Osteoblast (primary cell): ENCODE measurements around the gene AMBP. TPM values are rescaled to one million over a fixed set of nuclear protein-coding genes. Genes with fewer than 3 reads are reported as not detected.

Experiments used
- DNase-seq: peaks from one replicate; pipeline ENCODE4 v3.0.0; 2011; ENCODE audit warnings: low spot score, mixed read lengths; ENCODE audit not compliant: insufficient read length; ENCODE audit errors: missing footprints
- H2AFZ ChIP-seq: 2 replicates; pipeline ENCODE4 v1.6.0; 2011; ENCODE audit warnings: mild to moderate bottlenecking, low read length
- H3K27ac ChIP-seq: 2 replicates; pipeline ENCODE4 v1.5.1; 2011; ENCODE audit warnings: mild to moderate bottlenecking, low read depth, low read length, moderate library complexity
- H3K27me3 ChIP-seq: 2 replicates; pipeline ENCODE4 v1.6.0; 2012; ENCODE audit warnings: mild to moderate bottlenecking, control low read depth, inconsistent platforms, low read length, moderate library complexity; ENCODE audit not compliant: insufficient read depth
- H3K36me3 ChIP-seq: 2 replicates; pipeline ENCODE4 v1.5.1; 2011; ENCODE audit warnings: mild to moderate bottlenecking, low read length, control low read depth, moderate library complexity; ENCODE audit not compliant: insufficient read depth
- H3K4me1 ChIP-seq: 2 replicates; pipeline ENCODE4 v1.5.1; 2011; ENCODE audit warnings: mild to moderate bottlenecking, low read length, control low read depth, moderate library complexity; ENCODE audit not compliant: insufficient read depth
- H3K4me2 ChIP-seq: 2 replicates; pipeline ENCODE4 v1.6.0; 2011; ENCODE audit warnings: mild to moderate bottlenecking, low read length; ENCODE audit not compliant: insufficient read depth
- H3K4me3 ChIP-seq: fragments of 200-600 bp; sonication (generic); 3 replicates; pipeline ENCODE4 v1.5.1; 2012; ENCODE audit warnings: mild to moderate bottlenecking, low read length, inconsistent platforms; ENCODE audit not compliant: insufficient read depth
- H3K79me2 ChIP-seq: 2 replicates; pipeline ENCODE4 v1.6.0; 2012; ENCODE audit warnings: mild to moderate bottlenecking, low read length, control low read depth, inconsistent platforms; ENCODE audit not compliant: insufficient read depth
- H3K9me3 ChIP-seq: 2 replicates; pipeline ENCODE4 v1.5.1; 2011; ENCODE audit warnings: low read depth, low read length, control low read depth
- H4K20me1 ChIP-seq: 2 replicates; pipeline ENCODE4 v1.6.0; 2012; ENCODE audit warnings: mild to moderate bottlenecking, low read length, control low read depth; ENCODE audit not compliant: insufficient read depth
- total RNA-seq: library from RNA; depleted of rRNA; stranded (reverse); fragments of >200 nt; gene quantifications from 2 replicates; pipeline ENCODE4 v1.2.3, GENCODE V29; 2012
- TF ChIP-seq, protein P1 (sequence below): IDR thresholded peaks from 2 replicates; pipeline ENCODE4 v1.5.1; 2011; ENCODE audit warnings: mild to moderate bottlenecking, low read depth, low read length, moderate library complexity; ENCODE audit errors: extremely low read depth

Gene AMBP
- total RNA-seq, 1 donor: not detected

- peaks cover 26% of the 10 kb centered on the region for H3K4me1 ChIP-seq
- H3K27ac ChIP-seq: no peak overlapping the region
- H3K79me2 ChIP-seq: no peaks in the 10 kb centered on the region
- H3K4me2 ChIP-seq: no peak overlapping the region
- DNase-seq: peak; percentile 32
- no peak overlapping the region for H3K4me3 ChIP-seq
- TF ChIP-seq, protein P1, sequence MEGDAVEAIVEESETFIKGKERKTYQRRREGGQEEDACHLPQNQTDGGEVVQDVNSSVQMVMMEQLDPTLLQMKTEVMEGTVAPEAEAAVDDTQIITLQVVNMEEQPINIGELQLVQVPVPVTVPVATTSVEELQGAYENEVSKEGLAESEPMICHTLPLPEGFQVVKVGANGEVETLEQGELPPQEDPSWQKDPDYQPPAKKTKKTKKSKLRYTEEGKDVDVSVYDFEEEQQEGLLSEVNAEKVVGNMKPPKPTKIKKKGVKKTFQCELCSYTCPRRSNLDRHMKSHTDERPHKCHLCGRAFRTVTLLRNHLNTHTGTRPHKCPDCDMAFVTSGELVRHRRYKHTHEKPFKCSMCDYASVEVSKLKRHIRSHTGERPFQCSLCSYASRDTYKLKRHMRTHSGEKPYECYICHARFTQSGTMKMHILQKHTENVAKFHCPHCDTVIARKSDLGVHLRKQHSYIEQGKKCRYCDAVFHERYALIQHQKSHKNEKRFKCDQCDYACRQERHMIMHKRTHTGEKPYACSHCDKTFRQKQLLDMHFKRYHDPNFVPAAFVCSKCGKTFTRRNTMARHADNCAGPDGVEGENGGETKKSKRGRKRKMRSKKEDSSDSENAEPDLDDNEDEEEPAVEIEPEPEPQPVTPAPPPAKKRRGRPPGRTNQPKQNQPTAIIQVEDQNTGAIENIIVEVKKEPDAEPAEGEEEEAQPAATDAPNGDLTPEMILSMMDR: no peak
- peaks cover 12% of the 10 kb centered on the region for H3K27me3 ChIP-seq
- H3K9me3 ChIP-seq: no peaks in the 10 kb centered on the region
- H2AFZ ChIP-seq: no peak overlapping the region
- no peaks in the 10 kb centered on the region for H3K36me3 ChIP-seq
- H4K20me1 ChIP-seq: no peaks in the 10 kb centered on the region
These were observed 34.2 kb upstream of the AMBP start for GRCh38 chr9:114112325-114112724.

GRCh38 chr9:114110180-114110579 is 32.1 kb upstream of the AMBP start:
- no peaks in the 10 kb centered on the region for H4K20me1 ChIP-seq

DNA sequence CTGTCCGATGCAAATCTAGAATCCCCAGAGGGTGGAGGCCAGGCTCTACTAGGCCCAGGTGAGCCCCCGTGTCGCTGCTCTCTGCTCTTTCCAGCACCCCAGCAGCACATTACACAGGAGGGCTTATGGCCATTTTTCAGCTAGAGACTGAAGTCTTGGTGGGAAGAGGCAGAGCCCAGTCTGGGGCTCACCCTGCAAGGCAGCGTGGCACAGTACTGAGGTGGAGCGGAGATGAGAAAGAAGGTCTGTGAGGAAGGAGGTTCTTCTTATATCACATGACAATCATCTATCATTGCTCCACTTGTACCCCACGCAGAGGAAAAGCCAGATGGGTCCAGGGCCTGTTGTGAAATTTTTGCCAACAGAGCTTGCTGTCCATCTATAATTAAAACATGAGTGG is 31.0 kb upstream of the AMBP start:
- Histone ChIP-seq H3K36me3 (no peaks in the 10 kb centered on the region), H3K27me3 (peaks cover 11% of the 10 kb centered on the region)
- TF ChIP-seq, protein P1: no peak

More at GRCh38 chr9:114110180-114110579, 32.1 kb upstream of the AMBP start:
- peaks cover 26% of the 10 kb centered on the region for H3K4me1 ChIP-seq
- H3K36me3 ChIP-seq: no peaks in the 10 kb centered on the region
- H3K4me2 ChIP-seq: peak overlapping the region; percentile 24
- no peaks in the 10 kb centered on the region for H3K79me2 ChIP-seq
- no peak overlapping the region for H2AFZ ChIP-seq
- H3K9me3 ChIP-seq: no peaks in the 10 kb centered on the region
- DNase-seq: peak; percentile 79
- peaks cover 2% of the 10 kb centered on the region for H3K27me3 ChIP-seq
- H3K4me3 ChIP-seq: no peak overlapping the region
- TF ChIP-seq, protein P1: no peak
- H3K27ac ChIP-seq: no peak overlapping the region

GRCh38 chr9:114108016-114108833 is 30.1 kb upstream of the AMBP start:
- Histone ChIP-seq H4K20me1 (no peaks in the 10 kb centered on the region), H3K4me2 (no peak overlapping the region), H3K36me3 (no peaks in the 10 kb centered on the region), H3K4me3 (no peak overlapping the region), H3K9me3 (no peaks in the 10 kb centered on the region), H3K27ac (no peak overlapping the region), H3K27me3 (peaks cover 12% of the 10 kb centered on the region), H2AFZ (peak overlapping the region; percentile 64), H3K79me2 (no peaks in the 10 kb centered on the region), H3K4me1 (peaks cover 17% of the 10 kb centered on the region)
- TF ChIP-seq, protein P1: peak; percentile 98
- DNase-seq: peak; percentile 98

More for the DNA sequence above, 31.0 kb upstream of the AMBP start:
- Histone ChIP-seq H3K79me2 (no peaks in the 10 kb centered on the region), H3K4me2 (no peak overlapping the region), H3K4me3 (no peak overlapping the region), H2AFZ (no peak overlapping the region), H3K9me3 (no peaks in the 10 kb centered on the region), H4K20me1 (no peaks in the 10 kb centered on the region), H3K4me1 (peaks cover 26% of the 10 kb centered on the region), H3K27ac (no peak overlapping the region)
- peak; percentile 11 for DNase-seq
